Hepatocyte (in vitro differentiated cells): ENCODE results near the gene GOLGA6L4. TPM values are rescaled to one million over a fixed set of nuclear protein-coding genes. Genes with fewer than 3 reads are reported as not detected.

ENCODE experiments used
- polyA plus RNA-seq: library from polyadenylated mRNA; unstranded; fragments of >200 nt; fragmentation: Nextera tagmentation; extraction: Ambion mirVana; gene quantifications from 2 replicates; pipeline ENCODE4 v1.2.1, GENCODE V29; 2016
- small RNA-seq: library from RNA; depleted of rRNA; stranded (forward); fragments of <200 nt; gene quantifications from one replicate; pipeline ENCODE3, GENCODE V24; 2014
- total RNA-seq: library from RNA; depleted of rRNA; stranded (reverse); fragments of >200 nt; gene quantifications from 2 replicates; pipeline ENCODE4 v1.2.3, GENCODE V29; 2014

GOLGA6L4 gene
- total and polyA plus RNA-seq, 2 experiments from 2014 or later, result 2.0 to 3.3 TPM

Small RNA genes lying within 50 kb of the gene (small RNA-seq; reads per million reads assigned to genes)
- not detected for gene RN7SL331P
- gene UBE2Q2P8, result not detected
